GM12891 (cell line): ENCODE results near the gene PALD1.

Experiments used
- POLR2A ChIP-seq: IDR thresholded peaks from 2 replicates; pipeline ENCODE4 v1.6.1; 2011; ENCODE audit warnings: low read depth, low read length, control low read depth
- POLR2AphosphoS5 ChIP-seq: IDR thresholded peaks from 2 replicates; pipeline ENCODE4 v1.6.1; 2011; ENCODE audit warnings: low read depth, low read length, control low read depth
- SPI1 ChIP-seq: IDR thresholded peaks from 2 replicates; pipeline ENCODE4 v1.6.1; 2011; ENCODE audit warnings: low read depth, low read length, control low read depth
- TAF1 ChIP-seq: IDR thresholded peaks from 2 replicates; pipeline ENCODE4 v1.6.1; 2011; ENCODE audit warnings: low read depth, low read length, control low read depth

DNA sequence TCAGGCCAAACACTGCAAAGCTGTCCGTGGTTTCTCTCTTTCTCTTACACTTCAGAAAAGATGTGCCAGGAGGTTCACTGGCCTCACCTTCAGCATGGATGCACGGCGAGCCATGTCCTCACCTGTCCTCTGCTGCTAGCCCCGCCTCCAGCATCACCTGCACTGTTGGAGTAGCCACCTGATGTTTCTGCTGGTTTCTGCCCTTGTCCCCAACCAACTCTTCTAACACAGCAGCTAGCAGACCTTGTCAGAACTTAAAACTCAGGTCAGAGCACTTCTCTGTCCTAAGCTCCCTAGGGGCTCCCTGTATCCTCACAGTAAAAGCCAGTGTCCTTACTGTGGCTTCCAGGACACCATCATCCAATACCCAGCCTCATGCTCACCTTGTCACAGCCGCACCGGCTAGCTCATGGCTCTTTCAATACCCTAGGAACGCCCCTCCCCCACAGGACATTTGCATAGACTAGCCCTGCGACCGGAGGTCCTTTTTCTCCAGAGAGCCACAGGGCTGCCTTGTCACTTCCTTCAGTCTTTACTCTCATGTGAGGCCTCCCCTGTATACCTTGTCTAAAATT lies 15.2 kb downstream of the PALD1 start:
- TF ChIP-seq POLR2AphosphoS5 (no peak), POLR2A (no peak), SPI1 (no peak), TAF1 (peak; percentile 79)
